K562 (cell line): Measurements from ENCODE around the gene FTSJ3. TPM values are rescaled to one million over a fixed set of nuclear protein-coding genes. Genes with fewer than 3 reads are reported as not detected.

Experiments used
- ATAC-seq: fragments of 200-7000 bp; cut with Tn5 transposase; 3 replicates; pipeline ENCODE4 v1.9.1; 2020; ENCODE audit warnings: moderate library complexity
- BruUV-seq: library from RNA; stranded (reverse); fragments of 400-500 nt; replicated peaks from 2 replicates; lab custom pipeline; 2021; lab: Mats Ljungman, UMichigan
- CTCF ChIA-PET: fragments of 300-600 bp; formaldehyde crosslinking; extraction: SDS; loops from one replicate; lab custom pipeline; 2021; ENCODE audit warnings: low intra/inter-chr PET ratio; lab: Yijun Ruan, JAX
- POLR2A ChIA-PET: fragments of 300-600, 350-650 bp; sonication (Branson Sonifier 250); formaldehyde crosslinking; extraction: SDS; loops from one replicate; lab custom pipeline; 2021; ENCODE audit warnings: antibody characterized with exemption, inconsistent platforms; lab: Yijun Ruan, JAX
- DNase-seq, 4 experiments: peaks; one replicate each; pipeline versions ENCODE4 v3.0.0 to v3.0.0-alpha.2; 2011 to 2018; ENCODE audit warnings: low spot score in 3 of 4, mixed read lengths in 3 of 4; ENCODE audit errors: extremely low read depth in 1 of 4
- FAIRE-seq: peaks from 2 replicates; lab custom pipeline; 2011; peaks lifted over from hg19 to GRCh38; lab: Jason Lieb, UNC
- H2AFZ ChIP-seq: 2 replicates; pipeline ENCODE4 v1.6.0; 2011; ENCODE audit warnings: low read depth, low read length, control low read depth, inconsistent platforms
- H3K27ac ChIP-seq: fragments of 200-600 bp; 3 replicates; pipeline ENCODE4 v1.8.0; 2011; ENCODE audit warnings: low read depth, mild to moderate bottlenecking, control low read depth, inconsistent platforms, low read length, moderate library complexity, mixed read lengths; ENCODE audit errors: extremely low read depth
- H3K27me3 ChIP-seq, 2 experiments: fragments of 300-600 bp in 1 of 2; 2 replicates in 1 of 2; 3 replicates in 1 of 2; pipeline versions ENCODE4 v1.6.0 to v1.8.0; 2011; ENCODE audit warnings: inconsistent platforms in 2 of 2, low read length in 2 of 2, mild to moderate bottlenecking in 1 of 2, mixed read lengths in 1 of 2, moderate library complexity in 1 of 2; ENCODE audit not compliant: control insufficient read depth in 2 of 2, insufficient read depth in 2 of 2
- H3K36me3 ChIP-seq: fragments of 300-600 bp; 3 replicates; pipeline ENCODE4 v1.8.0; 2011; ENCODE audit warnings: mild to moderate bottlenecking, low read length, inconsistent platforms; ENCODE audit not compliant: control insufficient read depth, insufficient read depth
- H3K4me1 ChIP-seq, 2 experiments: fragments of 200-600 bp in 1 of 2; replicated peaks in 1 of 2; 2 replicates in 1 of 2; 3 replicates in 1 of 2; pipeline versions ENCODE4 v1.5.1 to v1.8.0; 2011; ENCODE audit warnings: inconsistent platforms in 2 of 2, low read length in 2 of 2, mild to moderate bottlenecking in 1 of 2, mixed read lengths in 1 of 2, moderate library complexity in 1 of 2; ENCODE audit not compliant: control insufficient read depth in 2 of 2, insufficient read depth in 2 of 2
- H3K4me2 ChIP-seq: 2 replicates; pipeline ENCODE4 v1.6.1; 2011; ENCODE audit warnings: low read length, control low read depth, inconsistent platforms, mixed read lengths; ENCODE audit not compliant: insufficient read depth
- H3K4me3 ChIP-seq: fragments of 200-600 bp; sonication (generic), shearing (Covaris generic); 2 replicates; pipeline ENCODE4 v1.5.1; 2016; ENCODE audit warnings: control low read depth, inconsistent platforms
- H3K79me2 ChIP-seq: fragments of 200-600 bp; 3 replicates; pipeline ENCODE4 v1.8.0; 2011; ENCODE audit warnings: low read length, inconsistent platforms; ENCODE audit not compliant: control insufficient read depth, insufficient read depth
- H3K9ac ChIP-seq, 2 experiments: 2 replicates each; pipeline versions ENCODE4 v1.6.0 to v1.6.1; 2011; ENCODE audit warnings: low read depth in 2 of 2, low read length in 2 of 2, control low read depth in 1 of 2, inconsistent platforms in 1 of 2, mild to moderate bottlenecking in 1 of 2, mixed read lengths in 1 of 2; ENCODE audit not compliant: insufficient read depth in 1 of 2
- H3K9me1 ChIP-seq: one replicate; pipeline ENCODE4 v1.6.0; 2011; ENCODE audit warnings: inconsistent platforms, mild to moderate bottlenecking, low read length, moderate library complexity; ENCODE audit not compliant: control insufficient read depth, insufficient read depth
- H3K9me3 ChIP-seq: replicated peaks from 2 replicates; pipeline ENCODE4 v1.5.1; 2011; ENCODE audit warnings: low read depth, low read length, inconsistent platforms; ENCODE audit not compliant: control insufficient read depth, insufficient read depth
- H4K20me1 ChIP-seq: replicated peaks from 2 replicates; pipeline ENCODE4 v1.6.1; 2011; ENCODE audit warnings: low read length, inconsistent platforms, mixed read lengths; ENCODE audit not compliant: control insufficient read depth, insufficient read depth
- DACH1 ChIP-seq: fragments of 450-650 bp; IDR thresholded peaks from 2 replicates; pipeline ENCODE4 v1.6.1; 2018; ENCODE audit not compliant: partially characterized antibody
- HNRNPL ChIP-seq: fragments of 200-400 bp; formaldehyde crosslinking; IDR thresholded peaks from 2 replicates; pipeline ENCODE4 v1.6.1; 2017; ENCODE audit warnings: low read depth, mild to moderate bottlenecking, low read length
- HNRNPUL1 ChIP-seq: fragments of 200-400 bp; formaldehyde crosslinking; IDR thresholded peaks from 2 replicates; pipeline ENCODE4 v1.6.1; 2017; ENCODE audit warnings: low read length
- MYNN ChIP-seq, 2 experiments: sonication (generic); formaldehyde crosslinking in 1 of 2; IDR thresholded peaks; 2 replicates each; pipeline versions ENCODE4 v1.5.0 to v1.6.1; 2016 to 2020; ENCODE audit warnings: antibody characterized with exemption in 1 of 2, missing genetic modification reagents in 1 of 2
- NFE2 ChIP-seq: IDR thresholded peaks from 2 replicates; pipeline ENCODE4 v1.6.1; 2014; ENCODE audit warnings: antibody characterized with exemption, low read depth
- TOE1 ChIP-seq, 2 experiments: fragments of 450-650 bp in 1 of 2; sonication (generic) in 1 of 2; formaldehyde crosslinking in 1 of 2; IDR thresholded peaks; 2 replicates each; pipeline versions ENCODE4 v1.7.1 to v1.8.0; 2016 to 2022; ENCODE audit warnings: borderline replicate concordance in 2 of 2, mild to moderate bottlenecking in 2 of 2, antibody characterized with exemption in 1 of 2, inconsistent platforms in 1 of 2, low read depth in 1 of 2, missing genetic modification reagents in 1 of 2, moderate library complexity in 1 of 2
- ZNF232 ChIP-seq: sonication (generic); formaldehyde crosslinking; IDR thresholded peaks from 2 replicates; pipeline ENCODE4 v1.8.0; 2022; ENCODE audit warnings: mild to moderate bottlenecking, missing genetic modification reagents
- WGBS: fragments of 100-300 bp; shearing (Covaris generic); methylation state at CpG from one replicate; pipeline ENCODE4 v1.1.6; 2016; ENCODE audit warnings: low coverage, mixed read lengths; ENCODE audit not compliant: insufficient coverage; ENCODE audit errors: missing lambda C conversion rate; 5-methylcytosine and 5-hydroxymethylcytosine counted together
- in situ Hi-C: fragments of 300-500 bp; cut with MboI; formaldehyde crosslinking; loops from 4 replicates; pipeline ENCODE4 v1.15.0; 2018; ENCODE audit warnings: inconsistent platforms, mixed read lengths
- intact Hi-C: fragments of 100-400 bp; cut with micrococcal nuclease; formaldehyde crosslinking; loops from 2 replicates; pipeline ENCODE4 v1.14.2; 2022
- polyA plus RNA-seq, 8 experiments: library from polyadenylated mRNA; depleted of rRNA in 4 of 8; stranded (reverse) in 5 of 8; unstranded in 3 of 8; fragments of >200 nt; fragmentation: Nextera tagmentation in 2 of 8; fragmentation: Illumina TruSeq in 1 of 8; extraction: Ambion mirVana in 2 of 8; extraction: Trizol in 1 of 8; gene quantifications; 2 replicates each; pipeline versions ENCODE4 v1.2.1 to v1.2.3, GENCODE V29; 2011 to 2014; ENCODE audit warnings: inconsistent platforms in 1 of 8, missing spikeins in 1 of 8
- total RNA-seq, 7 experiments: library from RNA; depleted of rRNA in 6 of 7; stranded (reverse); fragments of >200 nt in 6 of 7; fragmentation: Illumina TruSeq in 2 of 7; extraction: Trizol in 2 of 7; gene quantifications; 2 replicates each; pipeline versions ENCODE4 v1.2.1 to v1.2.3, GENCODE V29; 2011 to 2021; ENCODE audit warnings: low replicate concordance in 1 of 7
- TF ChIP-seq, protein P1 (sequence below), 2 experiments: fragments of 450-650 bp in 1 of 2; sonication (generic) in 1 of 2; formaldehyde crosslinking in 1 of 2; IDR thresholded peaks in 1 of 2; conservative IDR thresholded peaks in 1 of 2; 2 replicates each; pipeline versions ENCODE4 v1.6.1 to v1.8.1; 2016 to 2023; ENCODE audit warnings: mild to moderate bottlenecking in 2 of 2, moderate library complexity in 2 of 2, inconsistent platforms in 1 of 2, missing genetic modification reagents in 1 of 2

Gene FTSJ3
- total and polyA plus RNA-seq, 9 of the 15 experiments (the other 6 are each of a cell fraction or from before 2014, with no cell fraction given) = 18.0 to 65.6 (median 52.4) TPM

DNA sequence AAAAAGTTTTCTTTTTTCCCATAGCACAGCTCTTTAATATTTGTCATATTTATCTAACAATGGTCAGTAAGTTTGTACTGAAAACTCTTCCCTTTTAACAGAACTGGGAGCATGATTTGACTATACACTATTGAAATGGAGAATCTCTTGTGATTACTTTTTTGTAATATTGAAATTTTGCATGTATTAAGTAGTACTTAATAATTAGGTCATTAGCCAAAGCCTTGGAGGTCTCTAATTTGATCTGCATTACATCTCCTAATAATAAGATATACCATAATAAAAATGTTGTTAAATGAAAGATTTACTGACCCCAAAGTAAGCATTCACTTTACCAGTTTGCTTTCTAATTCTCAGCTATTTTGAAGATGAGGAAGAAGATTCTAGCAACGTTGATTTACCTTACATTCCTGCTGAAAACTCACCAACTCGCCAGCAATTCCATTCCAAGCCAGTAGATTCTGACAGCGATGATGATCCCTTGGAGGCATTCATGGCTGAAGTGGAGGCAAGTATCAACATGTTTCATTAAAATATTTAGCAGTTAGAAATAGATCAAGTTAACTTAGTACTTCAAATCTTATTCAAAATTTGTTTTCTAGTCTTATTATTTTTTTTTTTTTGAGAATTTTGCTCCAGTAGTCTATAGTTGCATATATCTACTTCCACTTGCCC, 35.3 kb downstream of the FTSJ3 start:
- intact Hi-C loops = no loop called here
- TF ChIP-seq MYNN (IDR thresholded peaks at IDR 0.05) (no peak), MYNN (CRISPR knock-in tag; IDR thresholded peaks at IDR 0.05) (no peak), HNRNPUL1 (no peak), HNRNPL (no peak), ZNF232 (CRISPR knock-in tag) (peak; percentile 67; the same call in 1 of the 2 replicates), DACH1 (peak; percentile 66), NFE2 (no peak), TOE1 (IDR thresholded peaks at IDR 0.05; ENCODE audit: borderline replicate concordance) (no peak), TOE1 (CRISPR knock-in tag; IDR thresholded peaks at IDR 0.05; ENCODE audit: borderline replicate concordance, low read depth) (no peak)
- TF ChIP-seq, protein P1, sequence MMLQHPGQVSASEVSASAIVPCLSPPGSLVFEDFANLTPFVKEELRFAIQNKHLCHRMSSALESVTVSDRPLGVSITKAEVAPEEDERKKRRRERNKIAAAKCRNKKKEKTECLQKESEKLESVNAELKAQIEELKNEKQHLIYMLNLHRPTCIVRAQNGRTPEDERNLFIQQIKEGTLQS (IDR thresholded peaks at IDR 0.05) = no peak
- TF ChIP-seq, protein P1 (CRISPR knock-in tag; conservative IDR thresholded peaks at IDR 0.05) = 0 out of 2 replicates have a peak, but pooled peaks have one; percentile 52
- BruUV-seq = no TSS peak
- WGBS = 93% methylated on average over 3 of the region's 3 CpGs
- Histone ChIP-seq H4K20me1 (no peaks in the 10 kb centered on the region), H3K4me3 (no peak overlapping the region), H3K4me1 (no peaks in the 10 kb centered on the region), H3K9me1 (no peaks in the 10 kb centered on the region), H3K9ac (no peak overlapping the region), H3K4me2 (no peak overlapping the region), H3K79me2 (peaks cover 44% of the 10 kb centered on the region), H2AFZ (no peak overlapping the region), H3K36me3 (peaks cover 94% of the 10 kb centered on the region), H3K27me3 (no peaks in the 10 kb centered on the region), H3K27ac (no peak overlapping the region), H3K9me3 (no peaks in the 10 kb centered on the region)
- ChIA-PET CTCF (interaction anchor here (0.6 kb wide), 1 partner anchor 11 kb away, joined by 4 read pairs; no protein-coding TSS in a partner anchor), POLR2A (interaction anchor here (0.8 to 1.9 kb wide), 4 partner anchors 9 to 35 kb away, joined by 3 to 6 read pairs (median 4); partner anchors contain the start of genes CCDC47, DDX42 and PSMC5)
- ATAC-seq (no peak), DNase-seq (no peak), FAIRE-seq (no peak)
- in situ Hi-C loops = no loop called here
